Activated T-cell treated with anti-CD3 and anti-CD28 coated beads, Interleukin-2, amount 50 U/mL, for 48 hours (primary cell): Measurements from ENCODE around the gene TSPAN5.

ENCODE experiments used
- DNase-seq, 2 experiments: peaks; one replicate each; pipeline ENCODE4 v3.0.0-alpha.2; 2020

Gene TSPAN5

DNA sequence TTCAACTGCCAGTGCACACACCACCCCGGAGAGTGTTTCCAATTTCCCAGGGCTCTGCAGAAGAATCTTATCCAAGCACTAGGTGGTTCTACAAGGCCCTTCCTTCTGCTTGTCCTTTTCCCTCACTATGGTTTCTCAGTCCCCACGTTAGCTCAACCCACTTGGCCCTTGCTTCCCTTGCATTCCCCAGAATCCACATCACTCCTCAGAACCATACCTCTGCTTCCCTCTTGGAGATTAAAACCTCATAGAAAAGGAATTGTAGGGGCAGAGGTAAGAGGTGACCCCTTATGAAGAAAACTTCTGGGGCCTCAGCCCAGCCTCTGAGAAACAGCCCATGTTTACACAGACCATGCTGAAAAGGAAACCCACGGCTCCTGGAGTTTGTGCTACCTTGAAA lies 42.4 kb downstream of the TSPAN5 start:
- DNase-seq, result no peak

DNA sequence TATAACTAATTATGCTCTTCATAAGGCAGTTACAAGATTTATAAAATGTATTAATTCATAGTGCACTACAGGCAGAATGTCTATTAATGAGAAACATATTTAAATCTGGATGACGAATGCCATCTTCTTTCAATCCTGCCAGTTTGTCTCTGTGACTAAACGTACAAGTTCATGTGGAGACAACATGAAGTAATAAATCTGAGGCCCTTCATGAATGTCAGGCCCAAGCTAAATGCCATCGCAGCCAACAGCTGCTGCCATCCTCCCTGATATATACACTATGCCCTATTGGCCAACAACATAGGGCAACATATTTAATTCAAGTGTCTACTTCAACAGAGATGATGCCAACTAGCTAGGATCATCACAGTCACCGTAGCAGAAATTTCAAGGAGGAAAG lies 43.7 kb downstream of the TSPAN5 start:
- DNase-seq, result no peak

DNA sequence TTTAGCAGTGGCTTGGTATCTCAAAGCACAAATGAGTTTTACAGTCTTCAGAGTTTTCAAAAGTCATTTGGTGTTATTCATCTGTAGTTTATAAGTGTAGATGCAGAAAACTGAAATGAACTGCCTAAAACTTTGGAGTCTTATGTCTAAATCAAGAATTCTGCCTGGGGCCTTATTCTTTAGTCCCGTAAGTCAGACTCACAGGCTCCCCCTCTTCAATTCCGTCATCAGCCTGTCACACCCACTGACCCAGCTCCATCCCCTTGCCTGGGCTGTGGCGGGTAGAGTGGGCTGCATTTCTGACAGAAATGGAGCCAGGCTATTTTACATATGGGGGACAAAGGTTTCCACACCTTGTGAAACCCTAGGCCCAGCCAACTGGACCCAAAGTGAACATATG lies 44.3 kb downstream of the TSPAN5 start:
- DNase-seq, result no peak

DNA sequence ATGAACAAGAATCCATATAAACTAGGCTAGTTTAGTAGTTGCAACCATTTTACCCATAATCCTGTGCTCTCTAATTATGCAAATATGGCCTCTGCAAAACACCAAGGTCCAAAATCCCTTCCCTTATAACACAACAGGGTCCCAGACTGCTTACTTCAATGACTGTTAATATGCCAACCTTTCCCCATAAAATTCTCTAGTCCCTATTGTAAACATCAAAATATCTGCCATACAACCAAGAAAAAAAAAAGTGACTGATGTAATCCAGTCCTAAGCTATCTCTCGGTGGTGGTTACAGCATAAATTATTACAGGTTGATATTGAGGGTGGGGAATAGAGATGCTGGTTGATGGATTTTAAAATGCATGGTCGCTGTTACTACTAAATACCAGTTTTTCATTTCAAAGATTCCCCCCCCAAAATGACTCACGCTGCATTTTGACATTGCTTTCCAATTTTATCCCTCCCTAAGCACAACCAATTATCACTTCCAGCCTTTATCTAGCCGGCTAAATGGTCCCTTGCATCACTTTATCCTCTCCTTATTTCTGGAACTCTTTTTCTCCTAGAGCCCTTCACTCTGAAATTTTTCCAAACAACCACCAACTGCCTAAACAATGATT lies 44.8 kb downstream of the TSPAN5 start:
- no peak for DNase-seq

DNA sequence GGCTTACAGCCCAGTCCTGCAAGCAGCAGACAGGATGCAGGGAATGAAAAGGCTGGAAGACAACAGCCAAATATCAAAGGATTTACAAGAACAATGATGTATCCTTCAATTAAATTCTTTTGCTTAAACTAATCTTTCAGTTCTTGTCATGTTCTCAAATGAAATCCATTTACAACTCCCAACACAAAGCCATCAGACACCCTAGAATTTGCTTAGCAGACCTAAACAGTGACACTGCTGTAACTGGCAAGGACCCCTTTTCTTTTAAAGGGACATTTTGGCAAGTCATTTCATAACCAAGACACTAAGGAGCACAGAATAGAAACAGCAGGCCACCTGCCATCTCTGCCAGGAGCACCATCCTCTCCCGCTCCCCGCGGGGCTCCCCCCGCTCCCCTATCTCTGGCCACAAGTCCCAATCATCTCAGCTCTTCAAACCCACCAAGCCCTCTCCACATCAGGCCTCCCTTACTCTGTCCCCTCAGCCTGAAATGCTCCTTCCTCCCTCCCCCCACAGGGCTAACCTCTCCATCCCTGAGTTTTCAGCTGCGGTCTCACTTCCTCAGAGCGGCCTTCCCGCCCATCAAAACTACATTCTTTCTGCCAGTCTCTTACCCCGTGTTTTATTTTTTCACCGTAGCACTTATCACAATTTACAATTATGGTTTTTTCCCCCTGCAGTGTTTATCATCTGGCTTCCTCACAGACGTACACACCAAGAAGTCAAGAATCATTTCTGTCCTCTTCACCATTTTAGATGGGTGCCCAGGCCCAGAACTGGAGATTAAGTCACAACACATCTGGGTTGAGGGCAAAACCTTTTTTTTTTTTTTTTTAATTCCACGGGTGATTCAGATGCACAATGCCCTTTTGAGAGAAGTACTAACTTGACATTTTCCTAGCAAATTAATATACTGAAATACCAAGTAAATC lies 45.8 kb downstream of the TSPAN5 start:
- no peak for DNase-seq

DNA sequence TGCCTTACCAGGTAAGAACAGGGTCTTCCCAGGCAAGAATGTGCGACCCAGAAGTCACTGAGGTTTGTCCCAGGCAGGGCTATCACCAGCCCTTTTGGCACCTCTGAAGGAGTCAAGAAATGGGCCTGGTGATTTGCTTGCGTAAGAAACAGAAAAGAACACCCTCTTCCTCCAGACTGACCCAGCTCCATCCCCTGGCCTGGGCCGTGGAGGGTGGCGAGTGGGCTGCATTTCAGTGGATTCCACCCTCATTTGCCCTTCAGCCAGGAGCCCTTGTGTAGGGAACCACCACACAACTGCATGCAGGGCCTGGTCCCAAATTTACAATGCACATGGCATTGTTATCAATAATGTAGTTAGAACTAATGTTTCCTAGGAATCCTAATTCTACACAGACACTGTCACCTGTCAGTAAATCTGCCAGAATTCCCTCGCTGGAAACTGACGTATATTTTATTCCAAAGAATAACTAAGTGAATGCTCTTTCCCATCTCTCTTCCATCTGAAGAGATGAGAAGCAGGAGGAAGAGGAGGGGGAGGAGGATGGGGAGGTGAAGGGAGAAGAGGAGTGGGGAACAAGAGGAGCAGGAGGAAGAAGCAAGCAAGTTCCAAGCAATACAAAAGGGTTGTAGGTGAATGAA lies 46.6 kb downstream of the TSPAN5 start:
- DNase-seq, result no peak

DNA sequence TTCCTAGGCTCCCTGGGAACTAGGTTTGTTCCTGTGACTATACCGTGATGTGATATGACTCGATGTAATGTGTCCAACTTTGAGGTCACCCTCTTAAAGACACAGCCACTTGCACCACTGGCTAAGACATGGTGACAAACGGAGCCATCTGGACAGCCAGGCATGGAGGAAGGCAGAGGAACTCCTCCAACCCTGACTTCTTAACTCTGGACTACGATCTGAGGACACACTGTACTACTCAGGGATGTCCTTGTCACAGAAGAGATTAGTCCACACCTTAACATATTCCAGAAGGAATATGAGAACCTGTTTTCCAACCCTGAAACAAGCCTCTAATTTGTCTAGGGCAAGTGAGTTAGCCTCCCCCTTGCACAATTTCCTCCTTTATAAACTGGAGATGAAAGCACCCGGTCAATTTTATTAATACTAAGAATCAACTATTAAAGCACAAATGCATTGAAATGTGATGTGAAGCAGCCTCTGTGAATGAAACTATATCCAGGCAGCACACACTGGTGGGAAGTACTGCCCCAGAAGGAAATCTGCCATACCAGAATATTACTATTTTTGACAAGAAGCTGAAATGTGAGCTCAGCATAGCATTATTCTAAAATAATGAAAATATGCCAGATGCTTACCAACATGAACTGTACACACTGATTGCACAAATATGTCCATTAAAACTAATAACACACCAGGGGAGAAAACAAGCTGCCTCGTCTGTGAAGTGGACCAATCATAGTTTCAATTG lies 47.3 kb downstream of the TSPAN5 start:
- DNase-seq, result no peak

DNA sequence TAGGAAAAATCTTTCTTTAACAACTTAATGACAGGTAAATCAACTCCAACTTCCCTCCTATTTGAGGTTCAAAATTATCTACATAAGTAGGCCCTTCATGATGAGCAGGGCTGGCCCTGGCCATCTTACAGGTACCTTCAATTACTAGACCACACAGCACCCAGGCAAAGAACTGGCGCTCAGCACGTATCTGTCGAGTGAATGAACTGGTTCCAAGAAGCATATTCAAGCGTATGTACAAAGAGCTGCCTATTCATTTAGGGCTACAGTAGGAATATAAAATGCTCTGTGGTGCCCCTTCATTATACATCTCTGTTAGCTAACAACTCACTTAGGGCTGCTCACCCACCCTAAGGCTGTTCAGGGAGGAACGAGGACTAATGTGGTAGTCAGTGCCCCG lies 48.0 kb downstream of the TSPAN5 start:
- no peak for DNase-seq

DNA sequence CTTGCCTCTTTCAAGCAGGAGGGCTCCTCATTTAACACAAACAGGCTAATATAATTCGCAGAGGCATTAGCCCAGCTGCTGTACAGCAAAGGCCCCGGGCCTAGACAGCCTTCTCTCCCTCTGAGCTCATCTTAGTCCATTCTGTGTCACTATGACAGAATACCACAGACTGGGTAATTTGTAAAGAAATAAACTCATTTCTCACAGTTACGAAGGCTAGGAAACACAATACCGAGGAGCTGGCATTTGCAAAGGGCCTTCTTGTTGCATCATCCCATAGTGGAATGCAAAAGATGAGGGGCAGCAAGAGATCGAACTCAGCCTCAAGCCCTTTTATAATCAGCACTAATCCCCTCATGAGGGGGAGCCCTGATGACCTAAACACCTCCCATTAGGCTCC lies 48.5 kb downstream of the TSPAN5 start:
- DNase-seq, result no peak

DNA sequence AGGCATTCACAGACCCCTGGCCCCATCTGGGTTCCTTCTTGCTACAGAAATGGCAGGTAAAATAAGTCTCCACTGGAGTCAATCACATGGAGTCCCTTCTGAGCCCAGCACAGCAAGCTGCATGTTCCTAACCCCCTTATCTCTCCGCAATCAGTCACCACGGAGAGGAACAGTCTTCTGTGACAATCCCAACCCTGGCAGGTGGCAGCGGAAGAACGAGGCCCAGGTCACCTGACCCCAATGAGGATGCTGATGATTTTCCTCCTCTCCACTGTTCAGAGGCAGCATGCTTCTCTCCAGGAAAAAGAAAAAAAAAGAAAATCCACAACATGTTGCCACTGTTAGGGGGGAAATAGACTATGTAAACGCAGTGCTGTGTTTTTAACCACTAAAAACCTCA lies 50.1 kb downstream of the TSPAN5 start:
- DNase-seq, result no peak

DNA sequence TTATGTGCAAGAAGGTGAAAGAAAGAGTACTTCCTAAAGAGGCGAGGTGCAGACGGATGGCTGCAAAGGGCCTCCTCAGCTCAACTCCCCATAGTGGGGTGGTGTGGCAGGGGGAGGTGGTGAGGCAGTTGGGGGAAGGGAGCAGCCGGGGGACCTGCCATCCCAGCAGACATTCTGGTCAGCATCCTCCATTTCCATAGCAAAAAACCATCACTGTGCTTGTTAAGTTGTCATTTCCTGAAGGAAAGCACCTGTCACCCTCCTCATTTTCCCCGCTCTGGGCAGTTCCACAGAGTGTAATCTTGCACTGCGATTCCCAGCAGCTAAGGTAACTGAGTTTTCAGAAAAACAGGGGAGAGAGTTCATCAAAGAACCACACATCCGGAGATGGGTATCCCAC lies 51.5 kb downstream of the TSPAN5 start:
- DNase-seq, result no peak

DNA sequence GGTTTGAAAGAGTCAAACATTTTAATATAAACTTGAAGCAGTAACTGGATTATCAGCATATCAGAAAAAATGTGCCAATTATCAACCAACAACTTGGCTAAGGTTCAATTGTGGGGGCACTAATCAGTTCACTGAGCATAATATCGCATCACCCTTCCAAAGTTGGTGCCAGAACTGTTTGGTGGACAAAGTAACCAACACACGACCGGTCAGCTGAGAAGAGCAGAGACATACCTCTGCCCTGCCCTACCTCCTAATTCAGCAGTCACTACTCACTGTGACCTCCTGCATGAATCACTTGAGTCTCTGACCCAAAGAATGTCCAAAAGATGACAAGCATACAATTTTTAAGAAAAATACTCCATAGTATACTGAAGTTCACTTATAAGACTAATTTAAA lies 53.2 kb downstream of the TSPAN5 start:
- DNase-seq, result no peak

DNA sequence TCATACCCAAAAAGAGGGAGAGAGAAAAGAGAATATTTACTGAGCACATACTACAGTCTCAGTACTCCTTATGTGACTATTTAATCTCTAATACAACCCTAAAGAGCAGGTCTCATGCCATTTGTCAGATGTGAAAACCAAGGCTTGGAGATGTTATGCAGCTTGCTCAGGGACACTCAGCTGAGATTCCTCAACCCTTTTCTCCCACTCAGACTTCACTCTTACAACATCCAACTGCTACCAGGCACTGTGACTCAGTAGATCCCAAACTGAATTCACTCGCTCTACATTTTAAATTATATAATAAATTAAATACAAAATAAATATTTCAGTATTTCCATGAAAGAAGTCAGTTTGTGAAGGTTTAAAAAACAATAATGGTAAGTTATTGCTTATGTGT lies 53.7 kb downstream of the TSPAN5 start:
- DNase-seq, result no peak

DNA sequence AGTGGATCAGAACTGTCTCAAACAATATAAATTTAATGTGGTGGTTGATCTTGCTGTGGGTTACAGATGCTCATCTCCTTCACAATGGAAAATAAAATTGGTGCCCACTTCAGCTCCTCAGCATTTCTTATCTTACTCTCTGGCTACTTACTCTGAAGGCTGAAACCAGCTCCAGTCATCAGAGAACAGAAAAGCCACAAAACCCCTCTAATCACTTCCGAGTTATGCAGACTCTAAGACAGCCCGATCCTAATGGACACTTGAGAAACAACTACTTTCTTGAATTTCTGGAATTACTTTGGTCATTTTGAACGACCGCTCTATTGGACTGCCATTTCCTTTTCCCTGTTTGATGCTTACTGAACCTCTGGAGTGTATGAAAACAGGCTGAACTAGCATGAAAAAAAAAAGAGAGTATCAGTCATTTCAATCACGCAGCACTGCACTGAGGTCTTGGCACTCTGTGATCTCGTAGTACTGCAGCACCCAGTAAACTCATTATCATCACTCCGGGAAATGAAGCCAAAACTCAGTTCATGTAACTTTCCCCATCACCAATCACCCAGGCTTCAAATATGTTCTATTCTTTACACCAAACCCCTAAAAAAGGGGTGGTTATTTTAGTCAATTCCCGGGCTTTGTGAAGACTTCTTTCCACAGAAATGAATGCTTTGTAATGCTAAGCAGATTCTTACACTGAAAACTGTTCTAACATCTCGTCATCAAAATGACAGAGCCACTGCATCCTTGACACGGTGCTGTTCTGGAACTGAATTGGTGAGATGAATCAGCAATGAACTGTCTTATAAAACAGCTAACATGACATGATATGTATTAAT lies 54.5 kb downstream of the TSPAN5 start:
- no peak for DNase-seq

DNA sequence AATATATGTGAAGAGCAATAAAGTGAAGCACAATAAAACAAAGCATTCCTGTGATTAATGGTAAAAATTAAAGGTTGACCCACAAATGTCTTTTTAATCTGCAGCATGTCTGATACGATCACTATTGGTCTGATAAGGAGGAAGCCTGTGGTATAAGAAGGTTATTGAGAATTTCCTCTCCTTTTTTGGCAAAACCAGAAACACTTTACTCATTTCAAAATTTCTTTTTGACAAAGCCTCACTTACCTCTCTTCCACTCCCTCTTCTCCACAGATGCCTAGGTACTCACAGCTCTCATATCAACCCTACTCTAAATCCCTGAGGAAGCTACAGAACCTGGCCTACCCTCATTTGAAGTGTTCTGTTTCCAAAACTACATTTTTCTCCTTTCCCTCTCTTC lies 56.1 kb downstream of the TSPAN5 start:
- DNase-seq, result no peak

DNA sequence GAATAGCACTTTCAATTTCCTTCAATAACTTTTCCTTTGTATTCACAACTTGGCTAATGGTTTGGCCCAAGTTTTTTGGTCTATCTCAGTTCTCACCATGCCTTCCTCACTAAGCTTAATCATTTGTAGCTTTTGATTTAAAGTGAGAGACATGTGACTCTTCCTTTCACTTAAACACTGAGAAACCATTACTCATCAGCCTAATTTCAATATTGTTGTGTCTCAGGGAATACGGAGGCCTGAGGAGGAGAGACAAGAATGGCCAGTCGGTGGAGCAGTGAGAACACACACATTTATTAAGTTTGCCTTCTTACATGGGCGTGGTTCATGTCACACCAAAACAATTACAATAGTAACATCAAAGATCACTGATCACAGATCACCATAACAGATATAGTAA lies 56.7 kb downstream of the TSPAN5 start:
- DNase-seq, result peak; percentile 42 to 49

DNA sequence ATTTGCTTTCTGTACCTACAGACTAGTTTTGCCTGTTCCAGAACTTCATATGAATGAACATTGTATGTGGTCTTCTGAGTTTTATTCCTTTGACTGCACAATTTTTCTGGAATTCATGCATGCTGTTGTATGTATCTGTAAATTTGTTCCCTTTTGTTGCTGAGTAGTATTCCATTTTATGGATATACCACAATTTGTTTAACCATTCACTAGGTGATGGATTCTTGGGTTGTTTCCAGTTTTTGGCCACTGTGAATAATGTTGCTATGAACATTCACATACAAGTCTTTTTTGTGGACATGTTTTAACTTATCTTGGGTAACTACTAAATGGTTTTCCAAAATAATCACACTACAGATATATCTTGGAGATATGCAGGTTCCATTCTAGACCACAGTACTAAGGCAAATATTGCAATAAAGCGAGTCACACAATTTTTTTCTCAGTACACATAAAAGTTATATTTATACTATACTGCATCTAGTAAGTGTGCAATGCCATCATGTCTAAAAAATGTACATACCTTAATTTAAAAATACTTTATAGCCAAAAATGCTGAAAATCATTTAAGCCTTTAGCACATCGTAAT lies 58.7 kb downstream of the TSPAN5 start:
- no peak for DNase-seq

DNA sequence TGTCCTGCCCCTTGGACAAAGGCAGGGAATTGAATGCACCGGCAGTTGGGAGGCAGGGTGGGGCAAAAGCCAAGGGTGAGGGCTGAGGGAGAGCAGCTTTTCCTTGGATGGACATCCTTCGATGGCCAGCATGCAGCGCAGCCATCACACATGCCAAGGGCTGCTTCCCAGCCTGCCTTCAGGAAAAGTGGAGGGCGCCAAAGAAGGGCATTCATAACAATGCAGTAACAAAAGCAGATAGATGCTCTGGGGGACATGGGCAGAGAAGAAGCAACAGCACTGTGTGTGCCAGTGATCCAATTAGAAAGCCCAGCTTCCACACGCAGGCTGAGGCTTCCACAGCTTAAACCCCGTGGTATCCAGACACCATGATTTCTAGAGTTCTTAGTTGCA lies 71.5 kb downstream of the TSPAN5 start:
- no peak for DNase-seq

DNA sequence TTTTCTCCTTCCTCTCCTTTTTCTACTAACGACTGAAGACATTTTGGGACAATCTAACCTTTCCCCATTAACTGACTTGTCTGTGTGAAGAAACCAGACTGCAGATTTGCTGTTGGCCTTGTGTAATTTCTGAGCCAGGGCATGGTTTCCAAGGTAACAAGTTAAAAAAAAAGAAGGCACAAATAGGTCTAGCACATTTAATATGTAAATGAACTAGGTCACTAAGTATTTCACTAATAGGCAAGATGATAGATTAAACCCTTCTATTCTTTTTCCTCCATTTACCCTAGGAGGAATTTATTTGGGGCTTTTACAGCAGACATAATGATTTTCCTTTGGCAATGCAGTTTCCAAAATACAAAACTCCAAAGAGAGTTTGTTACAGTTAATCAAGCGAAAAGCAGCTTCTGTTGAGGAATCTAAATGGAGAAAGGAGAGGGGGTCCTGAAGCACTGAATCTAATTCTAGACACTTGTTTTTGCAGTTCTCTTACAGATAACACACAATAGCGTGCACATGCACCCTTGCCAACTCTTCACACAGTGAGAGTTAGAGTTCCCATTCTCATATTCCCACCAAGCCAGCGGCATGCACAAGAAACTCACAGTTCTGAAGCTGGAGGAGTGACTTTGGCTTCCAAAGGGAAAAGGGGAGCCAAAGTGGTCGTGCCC lies 72.0 kb downstream of the TSPAN5 start:
- DNase-seq, result no peak

DNA sequence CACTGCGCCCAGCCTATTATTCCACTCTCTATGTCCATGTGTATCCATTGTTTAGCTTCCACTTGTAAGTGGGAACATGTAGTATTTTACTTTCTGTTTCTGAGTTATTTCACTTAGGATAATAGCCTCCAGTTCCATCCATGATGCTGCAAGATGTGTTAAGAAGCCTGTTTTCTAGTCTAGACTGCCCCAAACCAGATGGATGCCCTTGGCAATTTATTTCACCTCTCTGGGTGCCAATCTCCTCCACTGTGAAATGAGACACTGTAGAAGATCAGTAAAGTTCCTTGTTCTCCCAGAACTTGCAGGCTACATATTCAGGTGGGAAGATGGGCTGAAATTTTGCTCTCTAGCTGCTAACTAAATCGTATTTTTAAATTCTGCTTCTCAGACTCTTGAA lies 72.8 kb downstream of the TSPAN5 start:
- no peak for DNase-seq

DNA sequence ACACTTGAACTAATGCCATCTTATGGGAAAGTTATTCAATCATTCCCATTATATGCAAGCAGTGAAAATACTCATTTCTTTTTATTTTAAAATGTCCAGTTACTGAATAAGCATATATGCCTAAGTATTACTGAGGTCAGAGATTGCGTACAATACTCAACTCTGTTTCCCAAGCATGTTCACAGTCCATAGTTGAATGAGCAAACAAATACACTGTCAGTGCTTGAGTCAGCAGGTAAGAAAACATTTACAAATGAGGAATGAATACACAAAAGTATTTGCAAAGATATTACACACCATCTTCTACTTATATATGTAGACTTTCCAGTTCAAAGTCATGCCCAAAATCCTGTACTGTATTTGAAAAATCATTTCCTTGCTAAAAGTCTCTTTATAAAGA lies 74.1 kb downstream of the TSPAN5 start:
- DNase-seq, result no peak
